Bronchial epithelial cell (primary cell): ENCODE data around the gene NLRC5. TPM values are rescaled to one million over a fixed set of nuclear protein-coding genes. Genes with fewer than 3 reads are reported as not detected.

Experiments
- DNase-seq: peaks from one replicate; pipeline ENCODE4 v3.0.0-alpha.2; 2010; ENCODE audit warnings: low read depth
- FAIRE-seq: peaks from 2 replicates; lab custom pipeline; 2011; peaks lifted over from hg19 to GRCh38; lab: Jason Lieb, UNC
- H3K27me3 ChIP-seq: 2 replicates; pipeline ENCODE4 v1.5.1; 2011; ENCODE audit warnings: low read length; ENCODE audit not compliant: control insufficient read depth, insufficient read depth
- H3K36me3 ChIP-seq: 2 replicates; pipeline ENCODE4 v1.5.1; 2011; ENCODE audit warnings: low read length; ENCODE audit not compliant: control insufficient read depth, insufficient read depth
- H3K4me3 ChIP-seq: 2 replicates; pipeline ENCODE4 v1.5.1; 2011; ENCODE audit warnings: mild to moderate bottlenecking, low read depth, low read length, control low read depth
- total RNA-seq: library from RNA; depleted of rRNA; stranded (reverse); fragments of >200 nt; gene quantifications from 2 replicates; pipeline ENCODE4 v1.2.1, GENCODE V29; 2014
- TF ChIP-seq, protein P1 (sequence below): IDR thresholded peaks from 2 replicates; pipeline ENCODE4 v1.5.1; 2011; ENCODE audit warnings: mild to moderate bottlenecking, moderate library complexity, low read length, control low read depth, inconsistent platforms; ENCODE audit not compliant: insufficient read depth, severe bottlenecking

Gene NLRC5
- total RNA-seq, 1 donor from 2014 or later: 2.1 TPM

GRCh38 chr16:56998861-56999260, 9.5 kb downstream of the NLRC5 start:
- Histone ChIP-seq H3K36me3 (no peaks in the 10 kb centered on the region), H3K4me3 (no peak overlapping the region), H3K27me3 (no peaks in the 10 kb centered on the region)
- TF ChIP-seq, protein P1, sequence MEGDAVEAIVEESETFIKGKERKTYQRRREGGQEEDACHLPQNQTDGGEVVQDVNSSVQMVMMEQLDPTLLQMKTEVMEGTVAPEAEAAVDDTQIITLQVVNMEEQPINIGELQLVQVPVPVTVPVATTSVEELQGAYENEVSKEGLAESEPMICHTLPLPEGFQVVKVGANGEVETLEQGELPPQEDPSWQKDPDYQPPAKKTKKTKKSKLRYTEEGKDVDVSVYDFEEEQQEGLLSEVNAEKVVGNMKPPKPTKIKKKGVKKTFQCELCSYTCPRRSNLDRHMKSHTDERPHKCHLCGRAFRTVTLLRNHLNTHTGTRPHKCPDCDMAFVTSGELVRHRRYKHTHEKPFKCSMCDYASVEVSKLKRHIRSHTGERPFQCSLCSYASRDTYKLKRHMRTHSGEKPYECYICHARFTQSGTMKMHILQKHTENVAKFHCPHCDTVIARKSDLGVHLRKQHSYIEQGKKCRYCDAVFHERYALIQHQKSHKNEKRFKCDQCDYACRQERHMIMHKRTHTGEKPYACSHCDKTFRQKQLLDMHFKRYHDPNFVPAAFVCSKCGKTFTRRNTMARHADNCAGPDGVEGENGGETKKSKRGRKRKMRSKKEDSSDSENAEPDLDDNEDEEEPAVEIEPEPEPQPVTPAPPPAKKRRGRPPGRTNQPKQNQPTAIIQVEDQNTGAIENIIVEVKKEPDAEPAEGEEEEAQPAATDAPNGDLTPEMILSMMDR: no peak
- FAIRE-seq (no peak), DNase-seq (no peak)

DNA sequence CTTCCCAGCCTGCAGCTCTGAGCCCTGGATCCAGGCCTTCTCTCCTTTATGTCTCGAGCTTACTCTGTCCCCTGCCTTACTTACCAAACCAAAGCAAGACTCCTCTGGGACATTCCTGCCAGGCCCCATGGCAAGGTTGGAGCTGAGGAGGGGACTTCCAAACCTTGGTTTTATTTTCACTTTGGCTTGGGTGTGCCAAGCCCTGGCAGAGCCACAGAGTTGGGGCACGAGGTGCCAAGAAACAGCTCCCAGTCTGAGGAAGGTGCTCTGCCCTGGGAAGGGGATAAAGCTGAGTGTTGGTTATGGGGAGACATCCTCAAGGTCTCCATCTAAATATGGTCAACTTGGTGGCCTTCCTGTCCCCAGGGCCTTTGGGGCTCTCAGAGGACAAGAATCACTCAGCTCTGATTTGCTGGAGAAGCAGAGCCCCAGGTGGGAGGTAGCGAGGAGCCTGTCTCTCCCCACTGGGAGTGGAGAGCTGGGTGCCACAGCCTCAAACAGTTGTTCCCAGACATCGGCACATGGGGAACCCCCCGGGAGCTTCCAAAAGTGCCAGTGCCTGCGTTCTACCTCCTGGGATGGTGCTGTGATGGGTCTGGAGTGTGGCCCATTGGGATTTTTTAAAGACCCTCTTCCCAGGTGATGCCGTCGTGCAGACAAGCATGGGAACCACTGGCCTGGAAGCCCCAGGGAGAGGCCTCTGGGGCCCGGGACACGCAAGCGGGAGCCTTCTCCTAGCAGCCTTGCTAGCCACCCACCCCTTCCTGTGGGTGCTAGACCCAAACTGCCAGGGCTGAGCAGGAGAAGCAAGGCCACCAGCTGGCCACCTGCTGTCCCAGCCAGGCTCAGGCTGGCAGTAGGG, 10.3 kb downstream of the NLRC5 start:
- no peak for FAIRE-seq
- Histone ChIP-seq H3K27me3 (no peaks in the 10 kb centered on the region), H3K36me3 (no peaks in the 10 kb centered on the region), H3K4me3 (no peak overlapping the region)
- no peak for DNase-seq
- TF ChIP-seq, protein P1: no peak

GRCh38 chr16:57000271-57001025, 11.1 kb downstream of the NLRC5 start:
- Histone ChIP-seq H3K27me3 (no peaks in the 10 kb centered on the region), H3K36me3 (no peaks in the 10 kb centered on the region), H3K4me3 (no peak overlapping the region)
- DNase-seq (peak; percentile 98), FAIRE-seq (peak; percentile 85)
- TF ChIP-seq, protein P1: no peak

DNA sequence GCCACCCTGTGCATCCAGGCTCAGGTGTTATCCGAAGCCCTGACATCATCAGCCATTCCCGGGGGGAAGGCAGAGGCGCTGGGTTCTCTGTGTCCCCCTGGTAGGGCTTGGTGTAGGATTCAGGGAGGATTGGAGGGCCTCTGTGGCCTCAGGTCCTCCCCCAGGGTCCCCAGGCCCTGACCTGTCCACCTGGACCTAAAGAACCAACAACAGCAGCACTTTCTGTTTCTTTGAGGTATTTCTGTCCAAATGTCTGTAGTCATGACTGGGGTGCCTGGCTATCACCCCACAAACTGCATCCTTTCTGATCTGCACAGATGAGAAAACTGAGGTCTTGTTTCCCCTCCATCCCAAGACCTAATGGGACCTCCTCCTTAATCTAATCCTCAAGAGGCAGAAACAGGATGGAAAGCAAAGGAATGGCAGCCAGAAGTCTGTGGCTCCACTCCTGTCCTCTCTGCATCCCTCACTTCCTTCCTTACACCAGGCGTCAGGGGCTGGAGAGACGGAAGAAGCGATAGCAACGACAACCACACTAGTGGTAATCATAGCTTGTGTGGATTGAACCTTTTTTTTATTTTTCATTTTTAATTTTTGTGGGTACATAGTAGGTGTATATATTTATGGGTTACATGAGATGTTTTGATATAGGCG, 11.8 kb downstream of the NLRC5 start:
- Histone ChIP-seq H3K4me3 (no peak overlapping the region), H3K36me3 (no peaks in the 10 kb centered on the region), H3K27me3 (no peaks in the 10 kb centered on the region)
- FAIRE-seq (no peak), DNase-seq (no peak)
- TF ChIP-seq, protein P1: no peak

- Histone ChIP-seq H3K4me3 (no peak overlapping the region), H3K36me3 (no peaks in the 10 kb centered on the region), H3K27me3 (no peaks in the 10 kb centered on the region)
- DNase-seq: no peak
- TF ChIP-seq, protein P1: no peak
- no peak for FAIRE-seq
Observed at GRCh38 chr16:57003439-57004386, 14.4 kb downstream of the NLRC5 start.
